ENCODE results near the gene AGAP9. TPM values are rescaled to one million over a fixed set of nuclear protein-coding genes. Genes with fewer than 3 reads are reported as not detected.
"Not testable (repeated sequence)": the region's sequence is repeated elsewhere in the genome, so short reads cannot be mapped to it uniquely, and the experiment has no call there.

AGAP9 gene
- total and polyA plus RNA-seq, 9 of the 15 experiments (the other 6 are each of a cell fraction or from before 2014, with no cell fraction given), result 0.37 to 11.7 (median 5.8) TPM

DNA sequence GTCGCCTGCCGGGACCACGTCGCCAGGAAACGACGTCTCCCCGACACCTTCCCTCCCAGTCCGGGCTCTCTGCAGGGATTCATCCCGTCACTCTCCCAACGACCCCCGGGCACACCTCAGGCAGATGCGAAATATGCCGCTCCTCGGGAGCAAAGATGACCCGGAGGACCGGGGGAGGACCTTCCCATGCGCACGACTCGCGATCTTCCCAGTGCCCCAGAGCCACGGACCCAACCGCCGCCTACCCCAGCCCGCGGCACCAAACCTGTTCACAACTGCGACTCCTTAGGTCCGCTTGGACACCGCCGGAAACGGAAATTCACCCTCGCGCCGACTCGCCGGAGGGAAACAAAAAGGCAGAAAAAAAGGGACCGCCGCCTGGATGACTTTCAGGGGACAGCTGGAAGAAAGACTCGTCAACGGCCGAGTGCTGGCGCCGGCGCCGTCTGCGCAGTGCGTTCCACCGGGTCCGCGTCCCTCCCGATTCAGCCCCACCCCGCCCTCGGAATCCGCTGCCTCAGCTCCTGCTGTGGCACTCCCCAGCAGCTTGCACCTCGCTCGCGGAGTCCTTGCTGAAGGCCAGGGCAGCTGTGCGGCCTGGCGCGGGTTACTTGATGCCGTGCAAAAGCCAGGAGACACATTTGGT is 29.9 kb upstream of the AGAP9 start (continued):
- TF ChIP-seq TFAP4 (CRISPR knock-in tag; IDR thresholded peaks at IDR 0.05; ENCODE audit: borderline replicate concordance), result peak; percentile 89
- peak; percentile 76 for TF ChIP-seq ATF7 (IDR thresholded peaks at IDR 0.05)
- peak; percentile 95 for TF ChIP-seq C11orf30 (IDR thresholded peaks at IDR 0.05; ENCODE audit: low read depth)
- 0 out of 2 replicates have a peak, but pooled peaks have one; percentile 33 for TF ChIP-seq MIER1 (IDR thresholded peaks at IDR 0.05; ENCODE audit: low read depth)
- TF ChIP-seq NFRKB (IDR thresholded peaks at IDR 0.05; ENCODE audit: low read depth), result 0 out of 2 replicates have a peak, but pooled peaks have one; percentile 70
- 0 out of 2 replicates have a peak, but pooled peaks have one; percentile 29 for TF ChIP-seq ZBED1 (IDR thresholded peaks at IDR 0.05)
- peak; percentile 69; the same call in 1 of the 2 replicates for TF ChIP-seq ZC3H8 (IDR thresholded peaks at IDR 0.05)
- TF ChIP-seq DIDO1 (tag; IDR thresholded peaks at IDR 0.05; ENCODE audit: low read depth), result peak; percentile 85; the same call in 1 of the 2 replicates
- peak; percentile 48 for TF ChIP-seq SOX6 (IDR thresholded peaks at IDR 0.05)
- not testable (repeated sequence) for TF ChIP-seq ID3 (CRISPR knock-in tag; IDR thresholded peaks at IDR 0.05); TOE1 (CRISPR knock-in tag; IDR thresholded peaks at IDR 0.05; ENCODE audit: borderline replicate concordance, low read depth)
- 0 out of 2 replicates have a peak, but pooled peaks have one; percentile 26 for TF ChIP-seq ID3 (tag; IDR thresholded peaks at IDR 0.05)
- peak; percentile 68 for TF ChIP-seq CXXC5 (CRISPR knock-in tag; IDR thresholded peaks at IDR 0.05)
- TF ChIP-seq LEF1 (IDR thresholded peaks at IDR 0.05), result peak; percentile 13; the same call in 1 of the 2 replicates
- TF ChIP-seq L3MBTL2 (IDR thresholded peaks at IDR 0.05), result peak; percentile 52
- TF ChIP-seq SIN3B (IDR thresholded peaks at IDR 0.05; ENCODE audit: low read depth), result peak; percentile 91
- peak; percentile 51; the same call in 1 of the 2 replicates for TF ChIP-seq CTBP1 (IDR thresholded peaks at IDR 0.05; ENCODE audit: borderline replicate concordance)
- TF ChIP-seq RB1 (IDR thresholded peaks at IDR 0.05; ENCODE audit: low read depth), result peak; percentile 41; the same call in 1 of the 2 replicates
- peak; percentile 59 for TF ChIP-seq ZNF384 (IDR thresholded peaks at IDR 0.05; ENCODE audit: low read depth, low read length)
- peak; percentile 20 to 57; a peak in 2 of 4 replicates for TF ChIP-seq FOXK2 (conservative IDR thresholded peaks at IDR 0.05 in 1 of 2, IDR thresholded peaks at IDR 0.05 in 1 of 2; ENCODE audit: low read depth in 2 of 2)
- TF ChIP-seq ETV1 (tag; conservative IDR thresholded peaks at IDR 0.05; ENCODE audit: low read depth), result peak; percentile 53
- peak; percentile 69 for TF ChIP-seq POLR2AphosphoS5 (IDR thresholded peaks at IDR 0.05; ENCODE audit: control insufficient read depth, insufficient read depth, low read depth, low read length)
- TF ChIP-seq, protein P1, sequence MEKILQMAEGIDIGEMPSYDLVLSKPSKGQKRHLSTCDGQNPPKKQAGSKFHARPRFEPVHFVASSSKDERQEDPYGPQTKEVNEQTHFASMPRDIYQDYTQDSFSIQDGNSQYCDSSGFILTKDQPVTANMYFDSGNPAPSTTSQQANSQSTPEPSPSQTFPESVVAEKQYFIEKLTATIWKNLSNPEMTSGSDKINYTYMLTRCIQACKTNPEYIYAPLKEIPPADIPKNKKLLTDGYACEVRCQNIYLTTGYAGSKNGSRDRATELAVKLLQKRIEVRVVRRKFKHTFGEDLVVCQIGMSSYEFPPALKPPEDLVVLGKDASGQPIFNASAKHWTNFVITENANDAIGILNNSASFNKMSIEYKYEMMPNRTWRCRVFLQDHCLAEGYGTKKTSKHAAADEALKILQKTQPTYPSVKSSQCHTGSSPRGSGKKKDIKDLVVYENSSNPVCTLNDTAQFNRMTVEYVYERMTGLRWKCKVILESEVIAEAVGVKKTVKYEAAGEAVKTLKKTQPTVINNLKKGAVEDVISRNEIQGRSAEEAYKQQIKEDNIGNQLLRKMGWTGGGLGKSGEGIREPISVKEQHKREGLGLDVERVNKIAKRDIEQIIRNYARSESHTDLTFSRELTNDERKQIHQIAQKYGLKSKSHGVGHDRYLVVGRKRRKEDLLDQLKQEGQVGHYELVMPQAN (IDR thresholded peaks at IDR 0.05; ENCODE audit: borderline replicate concordance), result peak; percentile 53; the same call in 1 of the 2 replicates
- TF ChIP-seq PKNOX1 (IDR thresholded peaks at IDR 0.05), result peak; percentile 64
- peak; percentile 84 for TF ChIP-seq TAF1 (IDR thresholded peaks at IDR 0.05; ENCODE audit: control insufficient read depth, extremely low read depth, insufficient read depth, low read length, severe bottlenecking)
- TF ChIP-seq TOE1 (IDR thresholded peaks at IDR 0.05; ENCODE audit: borderline replicate concordance), result peak; percentile 82

Measured in K562 (cell line).